ENCODE measurements around the gene KIAA1549. TPM values are rescaled to one million over a fixed set of nuclear protein-coding genes. Genes with fewer than 3 reads are reported as not detected.

KIAA1549 gene
- total RNA-seq, 2 experiments from 2014 or later, result 1.7 to 2.2 TPM

DNA sequence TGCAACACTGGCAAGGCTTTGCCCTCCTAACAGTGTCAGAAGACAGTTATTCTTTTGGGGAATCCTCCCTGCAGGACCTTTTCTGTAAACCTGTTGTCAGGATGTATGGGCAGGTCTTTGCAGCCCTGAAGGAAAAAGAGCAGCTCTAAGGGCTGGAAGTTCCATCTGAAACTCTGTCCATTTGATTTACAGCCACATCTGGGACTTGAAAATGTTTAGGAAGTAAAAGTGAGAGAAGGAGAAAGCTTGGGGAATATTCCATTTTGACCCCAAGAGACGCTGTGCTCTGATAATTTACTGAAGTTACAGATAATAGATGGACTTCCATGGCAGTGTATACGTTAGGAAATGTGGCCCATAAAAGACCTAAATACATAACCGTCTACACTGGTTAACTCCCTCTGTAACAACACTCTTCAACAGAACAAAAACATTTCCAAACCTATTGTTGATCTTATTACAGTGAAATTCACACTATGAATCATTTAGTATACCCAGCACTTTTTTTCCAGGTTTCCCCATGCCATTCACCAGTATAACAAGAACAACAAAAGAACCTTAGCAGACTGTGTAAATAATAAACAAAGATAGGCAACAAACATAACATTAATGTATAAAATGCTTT lies 89.1 kb downstream of the KIAA1549 start:
- no peaks in the 10 kb centered on the region for H3K36me3 Mint-ChIP-seq

GRCh38 chr7:138891446-138891810 lies 89.8 kb downstream of the KIAA1549 start:
- Mint-ChIP-seq H3K36me3 (no peaks in the 10 kb centered on the region), H3K9me3 (no peaks in the 10 kb centered on the region), H3K4me1 (peaks cover 9% of the 10 kb centered on the region), H3K27me3 (no peaks in the 10 kb centered on the region), H3K4me3 (no peak overlapping the region), H3K27ac (no peak overlapping the region)
- no peak for DNase-seq

More for the DNA sequence above, 89.1 kb downstream of the KIAA1549 start:
- no peak for DNase-seq
- no peaks in the 10 kb centered on the region for H3K27me3 Mint-ChIP-seq
- no peak overlapping the region for H3K4me3 Mint-ChIP-seq
- H3K27ac Mint-ChIP-seq, result no peak overlapping the region
- H3K9me3 Mint-ChIP-seq, result no peaks in the 10 kb centered on the region
- H3K4me1 Mint-ChIP-seq, result peaks cover 9% of the 10 kb centered on the region

DNA sequence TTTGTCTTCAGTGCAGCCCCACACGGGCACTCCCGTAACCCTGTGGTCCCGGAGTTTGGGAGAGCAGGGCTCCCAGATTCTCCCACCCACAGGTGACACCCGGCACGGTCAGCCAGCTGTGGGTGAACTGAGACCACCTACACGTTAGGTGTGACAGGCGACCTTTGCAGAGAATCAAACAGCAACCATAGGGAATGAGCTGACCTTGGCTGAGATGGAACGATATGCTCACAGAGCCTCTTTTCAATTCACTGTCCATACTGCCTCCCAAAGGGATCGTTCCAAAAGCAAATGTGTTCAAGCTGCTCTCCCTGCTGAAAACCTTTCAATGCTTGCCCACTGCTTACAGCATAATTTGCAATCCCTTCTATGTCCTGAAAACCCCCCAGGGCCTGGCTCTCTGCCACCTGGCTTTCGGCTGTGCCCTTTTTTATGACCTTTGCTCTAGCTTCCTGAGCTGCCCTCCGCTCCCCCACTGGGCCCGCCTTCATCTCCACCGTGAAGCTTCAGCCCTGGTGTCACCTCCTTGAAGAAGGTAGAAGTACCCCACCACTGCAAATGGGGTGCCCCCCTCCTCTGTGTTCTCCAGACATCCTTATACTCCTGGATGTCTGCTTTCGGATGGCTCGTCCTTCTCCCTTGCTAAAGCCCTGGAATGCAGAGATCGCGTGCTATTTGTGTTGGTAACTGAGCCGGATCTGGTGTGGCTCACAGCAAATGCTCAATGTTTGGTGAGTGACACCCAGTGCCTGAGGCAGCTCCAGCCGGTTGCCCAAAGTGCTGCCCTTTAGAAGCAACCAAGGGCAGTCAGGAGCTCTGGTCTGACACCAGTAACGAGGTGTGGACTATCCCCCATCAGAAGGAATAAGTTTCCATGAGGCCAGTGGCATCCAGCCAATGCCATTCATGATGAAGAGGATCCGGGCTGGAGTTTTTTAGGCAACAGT lies 90.4 kb downstream of the KIAA1549 start:
- peaks cover 11% of the 10 kb centered on the region for H3K4me1 Mint-ChIP-seq
- no peak overlapping the region for H3K27ac Mint-ChIP-seq

GRCh38 chr7:138889582-138890498 lies 91.3 kb downstream of the KIAA1549 start:
- no peak overlapping the region for H3K4me3 Mint-ChIP-seq
- no peaks in the 10 kb centered on the region for H3K36me3 Mint-ChIP-seq
- no peaks in the 10 kb centered on the region for H3K9me3 Mint-ChIP-seq
- H3K27me3 Mint-ChIP-seq, result no peaks in the 10 kb centered on the region
- peaks cover 11% of the 10 kb centered on the region for H3K4me1 Mint-ChIP-seq
- DNase-seq, result no peak
- H3K27ac Mint-ChIP-seq, result no peak overlapping the region

More for the DNA sequence above, 90.4 kb downstream of the KIAA1549 start:
- no peak overlapping the region for H3K4me3 Mint-ChIP-seq
- H3K27me3 Mint-ChIP-seq, result no peaks in the 10 kb centered on the region
- no peaks in the 10 kb centered on the region for H3K9me3 Mint-ChIP-seq
- DNase-seq, result no peak
- no peaks in the 10 kb centered on the region for H3K36me3 Mint-ChIP-seq

GRCh38 chr7:138887872-138888656 lies 93.1 kb downstream of the KIAA1549 start:
- no peaks in the 10 kb centered on the region for H3K27me3 Mint-ChIP-seq
- no peaks in the 10 kb centered on the region for H3K36me3 Mint-ChIP-seq
- no peak overlapping the region for H3K4me3 Mint-ChIP-seq
- H3K9me3 Mint-ChIP-seq, result no peaks in the 10 kb centered on the region
- DNase-seq, result no peak
- no peak overlapping the region for H3K27ac Mint-ChIP-seq
- H3K4me1 Mint-ChIP-seq, result peaks cover 11% of the 10 kb centered on the region

DNA sequence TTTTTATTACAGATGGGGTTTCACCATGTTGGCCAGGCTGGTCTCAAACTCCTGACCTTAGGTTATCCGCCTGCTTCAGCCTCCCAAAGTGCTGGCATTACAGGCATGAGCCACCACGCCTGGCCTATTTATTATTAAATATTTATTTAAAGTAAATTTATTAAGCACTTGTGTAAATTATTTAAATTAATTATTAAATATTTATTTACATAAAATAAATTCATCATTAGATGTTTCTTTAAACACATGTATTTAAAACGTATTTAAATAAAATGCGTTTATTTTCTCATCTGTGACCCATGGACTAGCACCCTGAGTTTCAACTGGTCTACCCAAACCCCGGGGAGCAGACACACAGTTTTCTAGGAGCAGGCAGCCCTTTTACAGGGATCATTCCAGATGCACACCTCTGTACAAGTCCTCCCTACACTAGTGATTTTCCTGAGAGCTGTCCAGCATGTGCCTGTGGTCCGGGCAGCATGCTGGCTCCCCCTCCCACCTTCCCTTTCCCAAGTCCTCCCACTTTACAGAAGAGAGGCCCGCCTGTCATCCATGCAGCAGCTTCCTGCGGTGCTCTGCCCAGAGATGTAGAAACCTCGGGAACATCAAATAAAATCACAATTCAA lies 94.0 kb downstream of the KIAA1549 start:
- Mint-ChIP-seq H3K27ac (no peak overlapping the region), H3K36me3 (peaks cover 3% of the 10 kb centered on the region), H3K4me3 (no peak overlapping the region), H3K27me3 (no peaks in the 10 kb centered on the region), H3K4me1 (peaks cover 15% of the 10 kb centered on the region), H3K9me3 (no peaks in the 10 kb centered on the region)
- DNase-seq, result no peak

- Mint-ChIP-seq H3K4me3 (no peak overlapping the region), H3K27ac (no peak overlapping the region), H3K27me3 (no peaks in the 10 kb centered on the region), H3K4me1 (peaks cover 18% of the 10 kb centered on the region), H3K9me3 (no peaks in the 10 kb centered on the region), H3K36me3 (peaks cover 3% of the 10 kb centered on the region)
- no peak for DNase-seq
Measured at GRCh38 chr7:138886501-138886917, 94.7 kb downstream of the KIAA1549 start.

DNA sequence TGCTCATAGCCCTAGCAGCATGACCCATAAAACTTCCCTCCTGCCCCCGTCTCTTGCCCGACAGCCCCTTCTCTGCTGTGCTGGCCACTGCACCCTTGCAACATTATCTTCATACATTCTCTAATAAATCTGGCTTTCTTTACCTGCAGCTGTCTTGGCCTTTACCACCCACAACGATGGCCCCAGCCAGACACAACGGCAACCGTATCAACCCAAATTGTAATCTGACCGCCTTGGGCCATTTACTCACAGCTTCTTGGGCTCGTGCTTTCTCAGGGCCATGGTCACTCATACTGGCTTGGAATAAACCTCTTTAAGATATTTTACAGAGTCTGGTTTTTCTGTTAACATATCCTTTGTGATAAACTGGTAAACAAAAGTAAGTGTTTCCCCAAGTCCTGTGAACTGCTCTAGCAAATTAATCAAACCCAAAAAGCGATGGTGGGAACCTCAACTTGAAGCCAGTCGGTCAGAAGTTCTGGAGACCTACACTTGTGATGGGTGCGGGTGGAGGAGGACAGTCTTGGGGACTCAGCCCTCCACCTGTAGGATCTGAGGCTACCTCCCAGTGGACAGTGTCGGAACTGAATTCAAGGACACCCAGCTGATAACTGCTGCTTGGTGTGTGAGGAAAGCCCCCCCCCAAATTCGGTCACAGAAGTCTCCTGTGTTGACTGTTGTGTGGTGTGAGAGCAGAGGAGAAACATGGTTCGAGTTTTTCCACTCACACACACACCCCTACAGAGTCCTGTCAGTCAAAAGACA lies 95.6 kb downstream of the KIAA1549 start:
- no peak overlapping the region for H3K4me3 Mint-ChIP-seq
- no peaks in the 10 kb centered on the region for H3K9me3 Mint-ChIP-seq
- no peaks in the 10 kb centered on the region for H3K27me3 Mint-ChIP-seq
- H3K27ac Mint-ChIP-seq, result no peak overlapping the region
- peaks cover 3% of the 10 kb centered on the region for H3K36me3 Mint-ChIP-seq
- no peak for DNase-seq
- H3K4me1 Mint-ChIP-seq, result peaks cover 18% of the 10 kb centered on the region

DNA sequence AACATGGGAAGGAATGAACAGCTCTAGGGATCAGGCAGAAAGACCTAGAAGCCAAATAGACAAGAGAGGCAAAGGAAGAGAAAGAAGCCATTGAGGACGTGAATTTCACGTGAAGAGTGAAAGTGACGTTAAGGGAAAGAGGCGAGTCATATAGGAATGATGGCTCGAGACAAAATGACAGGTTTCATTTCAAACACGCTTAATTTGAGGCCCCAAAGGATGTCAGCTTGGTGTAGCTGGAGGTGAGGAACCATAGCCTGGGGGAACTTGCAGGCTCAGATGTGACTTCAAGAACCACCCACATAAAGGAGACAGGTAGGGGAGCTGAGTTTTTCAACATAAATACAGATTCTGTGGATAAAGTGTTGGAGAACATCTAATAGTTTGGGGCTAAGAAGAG lies 98.9 kb downstream of the KIAA1549 start:
- Mint-ChIP-seq H3K27ac (peak overlapping the region; percentile 46), H3K9me3 (no peaks in the 10 kb centered on the region), H3K36me3 (peaks cover 3% of the 10 kb centered on the region), H3K4me3 (peak overlapping the region; percentile 36), H3K27me3 (no peaks in the 10 kb centered on the region), H3K4me1 (peaks cover 10% of the 10 kb centered on the region)
- no peak for DNase-seq

GRCh38 chr7:138881579-138882188 lies 99.5 kb downstream of the KIAA1549 start:
- peaks cover 3% of the 10 kb centered on the region for H3K36me3 Mint-ChIP-seq
- no peaks in the 10 kb centered on the region for H3K27me3 Mint-ChIP-seq
- H3K9me3 Mint-ChIP-seq, result no peaks in the 10 kb centered on the region
- DNase-seq, result no peak
- peaks cover 11% of the 10 kb centered on the region for H3K4me1 Mint-ChIP-seq
- no peak overlapping the region for H3K4me3 Mint-ChIP-seq
- peak overlapping the region; percentile 46 for H3K27ac Mint-ChIP-seq

- Mint-ChIP-seq H3K4me3 (no peak overlapping the region), H3K9me3 (no peaks in the 10 kb centered on the region), H3K36me3 (peaks cover 3% of the 10 kb centered on the region), H3K27me3 (no peaks in the 10 kb centered on the region), H3K4me1 (peaks cover 15% of the 10 kb centered on the region), H3K27ac (no peak overlapping the region)
- no peak for DNase-seq
Measured at GRCh38 chr7:138880881-138881578, 100.2 kb downstream of the KIAA1549 start.

GRCh38 chr7:138879356-138879755 lies 101.8 kb downstream of the KIAA1549 start:
- no peaks in the 10 kb centered on the region for H3K27me3 Mint-ChIP-seq
- H3K9me3 Mint-ChIP-seq, result no peaks in the 10 kb centered on the region
- H3K36me3 Mint-ChIP-seq, result peaks cover 3% of the 10 kb centered on the region
- H3K4me3 Mint-ChIP-seq, result no peak overlapping the region
- peaks cover 19% of the 10 kb centered on the region for H3K4me1 Mint-ChIP-seq
- no peak for DNase-seq
- no peak overlapping the region for H3K27ac Mint-ChIP-seq

All from activated naive CD8-positive, alpha-beta T cell treated with anti-CD3 and anti-CD28 coated beads for 36 hours (primary cell).